Esophagus muscularis mucosa (tissue), 4 donors: ENCODE data around the gene SPAG16.

Source experiments
- CTCF ChIP-seq, 3 experiments: fragments of 200-600 bp in 2 of 3; fragments of 450-650 bp in 1 of 3; sonication (generic) in 2 of 3; IDR thresholded peaks; one replicate each; pipeline ENCODE4 v1.5.1; 2017 to 2019; ENCODE audit warnings: antibody characterized with exemption in 3 of 3, mild to moderate bottlenecking in 2 of 3, moderate library complexity in 1 of 3
- EP300 ChIP-seq: sonication (generic); formaldehyde crosslinking; IDR thresholded peaks from one replicate; pipeline ENCODE4 v1.6.1; 2017; ENCODE audit warnings: antibody characterized with exemption
- POLR2A ChIP-seq: fragments of 450-650 bp; IDR thresholded peaks from one replicate; pipeline ENCODE4 v1.6.1; 2017; ENCODE audit warnings: antibody characterized with exemption, moderate library complexity, mild to moderate bottlenecking, low read depth

GRCh38 chr2:214367171-214367570 lies 1082.9 kb downstream of the SPAG16 start:
- TF ChIP-seq CTCF (IDR thresholded peaks at IDR 0.05) (no peak), EP300 (no peak), POLR2A (no peak)
